NT2/D1 (cell line): ENCODE results near the gene CDK6.

ENCODE experiments used
- SUZ12 ChIP-seq: IDR thresholded peaks from 2 replicates; pipeline ENCODE4 v1.6.1; 2011; ENCODE audit not compliant: insufficient read length, insufficient read depth; ENCODE audit errors: extremely low read depth
- YY1 ChIP-seq: IDR thresholded peaks from 2 replicates; pipeline ENCODE4 v1.6.1; 2011; ENCODE audit not compliant: insufficient read length, insufficient read depth
- ZNF274 ChIP-seq: IDR thresholded peaks from 2 replicates; pipeline ENCODE4 v1.6.1; 2011; ENCODE audit warnings: mild to moderate bottlenecking, low read depth, low read length

DNA sequence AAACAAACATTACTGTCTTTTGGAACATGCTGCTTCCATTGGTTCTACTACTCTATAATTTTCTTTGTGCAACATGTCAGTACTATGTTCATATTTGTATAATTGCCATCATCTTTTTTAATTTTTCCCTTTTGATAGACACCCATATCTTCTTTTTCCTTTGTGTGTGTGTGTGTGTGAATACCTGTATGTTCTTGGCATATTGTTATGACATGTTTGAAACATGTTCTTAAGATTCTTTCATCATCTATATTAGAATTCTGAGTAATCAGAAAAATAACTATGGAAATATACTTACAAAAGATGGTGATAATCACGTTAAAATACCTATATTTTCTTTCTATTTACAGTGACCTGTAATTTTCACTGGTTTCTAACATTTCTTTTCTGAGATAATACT, 3.5 kb upstream of the CDK6 start:
- no peak for TF ChIP-seq ZNF274
- no peak for TF ChIP-seq YY1
- no peak for TF ChIP-seq SUZ12
